ENCODE measurements around the gene CCDC85A. TPM values are rescaled to one million over a fixed set of nuclear protein-coding genes. Genes with fewer than 3 reads are reported as not detected.
A peak's percentile ranks its signal among the peaks of the same experiment; 100 is the strongest.

The CCDC85A gene
- total and polyA plus RNA-seq, 12 donors = 0.13 to 1.1 (median 0.65) TPM; not detected in 1

- 79 to 88% (median 85%) methylated on average over 5 of the region's 5 CpGs for WGBS, 4 donors
- intact Hi-C loops (cut with DNase I) = no loop called here
- no peaks in the 10 kb centered on the region for H3K36me3 ChIP-seq (replicated peaks in 1 of 2)
Observed at GRCh38 chr2:56240210-56240609, 56.4 kb downstream of the CCDC85A start.

DNA sequence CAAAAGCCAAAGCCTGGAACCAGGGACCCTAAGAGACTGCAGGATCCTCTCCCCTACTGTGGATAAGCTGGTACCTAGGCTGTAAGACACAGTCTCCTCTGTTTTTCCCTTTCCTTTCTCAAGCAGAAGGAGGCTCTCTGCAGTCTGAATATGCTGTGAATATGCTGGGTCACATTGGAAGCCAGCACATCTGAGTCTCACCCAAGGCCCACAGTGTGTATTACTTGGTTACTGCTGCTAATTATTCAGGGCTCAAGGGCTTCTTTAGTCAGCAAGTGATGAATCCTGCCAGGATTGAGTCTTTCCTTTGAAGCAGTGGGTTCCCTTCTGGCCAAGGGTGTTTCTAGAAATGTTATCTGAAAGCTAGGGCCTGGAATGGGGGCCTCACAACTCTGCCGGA, 60.7 kb downstream of the CCDC85A start:
- intact Hi-C loops (cut with DNase I) = no loop called here
- Histone ChIP-seq H3K4me1 (replicated peaks in 1 of 2) (no peaks in the 10 kb centered on the region), H3K9me3 (replicated peaks in 1 of 3) (no peaks in the 10 kb centered on the region), H3K27ac (no peak overlapping the region), H3K4me3 (no peak overlapping the region), H3K27me3 (no peaks in the 10 kb centered on the region), H3K36me3 (replicated peaks in 1 of 2) (no peaks in the 10 kb centered on the region)
- DNase-seq = no peak
- TF ChIP-seq POLR2A (IDR thresholded peaks at IDR 0.05) = no peak
- TF ChIP-seq, protein P1, sequence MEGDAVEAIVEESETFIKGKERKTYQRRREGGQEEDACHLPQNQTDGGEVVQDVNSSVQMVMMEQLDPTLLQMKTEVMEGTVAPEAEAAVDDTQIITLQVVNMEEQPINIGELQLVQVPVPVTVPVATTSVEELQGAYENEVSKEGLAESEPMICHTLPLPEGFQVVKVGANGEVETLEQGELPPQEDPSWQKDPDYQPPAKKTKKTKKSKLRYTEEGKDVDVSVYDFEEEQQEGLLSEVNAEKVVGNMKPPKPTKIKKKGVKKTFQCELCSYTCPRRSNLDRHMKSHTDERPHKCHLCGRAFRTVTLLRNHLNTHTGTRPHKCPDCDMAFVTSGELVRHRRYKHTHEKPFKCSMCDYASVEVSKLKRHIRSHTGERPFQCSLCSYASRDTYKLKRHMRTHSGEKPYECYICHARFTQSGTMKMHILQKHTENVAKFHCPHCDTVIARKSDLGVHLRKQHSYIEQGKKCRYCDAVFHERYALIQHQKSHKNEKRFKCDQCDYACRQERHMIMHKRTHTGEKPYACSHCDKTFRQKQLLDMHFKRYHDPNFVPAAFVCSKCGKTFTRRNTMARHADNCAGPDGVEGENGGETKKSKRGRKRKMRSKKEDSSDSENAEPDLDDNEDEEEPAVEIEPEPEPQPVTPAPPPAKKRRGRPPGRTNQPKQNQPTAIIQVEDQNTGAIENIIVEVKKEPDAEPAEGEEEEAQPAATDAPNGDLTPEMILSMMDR (IDR thresholded peaks at IDR 0.05) = no peak
- 0 to 86% (median 0%) methylated on average over 1 of the region's 1 CpG; no CpG with 5 or more reads in 1 of the 4 donors for WGBS, 4 donors

More at GRCh38 chr2:56240210-56240609, 56.4 kb downstream of the CCDC85A start:
- DNase-seq = no peak
- Histone ChIP-seq H3K4me1 (replicated peaks in 1 of 2) (no peaks in the 10 kb centered on the region), H3K27me3 (no peaks in the 10 kb centered on the region), H3K27ac (no peak overlapping the region), H3K4me3 (peak overlapping the region in 1 of 4 donors; percentile 14), H3K9me3 (replicated peaks in 1 of 3) (no peaks in the 10 kb centered on the region)
- no peak for TF ChIP-seq POLR2A (IDR thresholded peaks at IDR 0.05)
- TF ChIP-seq, protein P1 (IDR thresholded peaks at IDR 0.05) = no peak

DNA sequence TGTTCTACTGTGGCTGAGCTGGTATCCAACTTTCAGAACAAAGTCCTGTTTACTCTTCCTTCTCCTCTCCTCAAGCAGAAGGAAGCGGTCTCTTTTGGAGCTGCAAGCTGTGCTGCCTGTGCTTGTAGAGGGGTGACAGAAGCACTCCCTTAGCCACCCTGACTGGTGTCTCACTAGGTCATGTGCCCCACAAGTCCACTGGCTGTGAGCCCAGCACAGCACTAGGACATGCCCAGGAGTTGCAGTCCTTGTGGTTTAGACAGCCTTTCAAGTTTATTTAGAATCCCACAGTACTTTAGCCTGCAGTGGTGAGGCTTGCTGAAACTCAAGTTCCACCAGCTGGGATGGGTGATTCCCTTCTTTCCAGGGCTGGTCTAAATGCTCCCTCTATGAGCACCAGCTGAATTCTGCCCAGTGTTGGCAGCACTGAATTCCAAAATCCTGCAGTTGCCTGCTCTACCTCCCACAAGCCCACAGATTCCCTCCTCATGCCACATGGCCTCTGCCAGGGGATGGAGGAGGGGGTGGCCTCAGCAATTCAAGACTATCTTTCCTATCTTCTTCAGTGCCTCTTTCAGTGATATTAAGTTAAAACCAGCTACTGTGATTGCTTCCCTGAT, 61.2 kb downstream of the CCDC85A start:
- no peak for DNase-seq
- Histone ChIP-seq H3K9me3 (replicated peaks in 1 of 3) (no peaks in the 10 kb centered on the region), H3K4me1 (replicated peaks in 1 of 2) (no peaks in the 10 kb centered on the region), H3K4me3 (no peak overlapping the region), H3K27me3 (no peaks in the 10 kb centered on the region), H3K27ac (no peak overlapping the region), H3K36me3 (replicated peaks in 1 of 2) (no peaks in the 10 kb centered on the region)
- no peak for TF ChIP-seq POLR2A (IDR thresholded peaks at IDR 0.05)
- TF ChIP-seq, protein P1 (IDR thresholded peaks at IDR 0.05) = no peak
- intact Hi-C loops (cut with DNase I) = no loop called here
- WGBS, 4 donors = 92 to 100% (median 95%) methylated on average over 1 of the region's 1 CpG

DNA sequence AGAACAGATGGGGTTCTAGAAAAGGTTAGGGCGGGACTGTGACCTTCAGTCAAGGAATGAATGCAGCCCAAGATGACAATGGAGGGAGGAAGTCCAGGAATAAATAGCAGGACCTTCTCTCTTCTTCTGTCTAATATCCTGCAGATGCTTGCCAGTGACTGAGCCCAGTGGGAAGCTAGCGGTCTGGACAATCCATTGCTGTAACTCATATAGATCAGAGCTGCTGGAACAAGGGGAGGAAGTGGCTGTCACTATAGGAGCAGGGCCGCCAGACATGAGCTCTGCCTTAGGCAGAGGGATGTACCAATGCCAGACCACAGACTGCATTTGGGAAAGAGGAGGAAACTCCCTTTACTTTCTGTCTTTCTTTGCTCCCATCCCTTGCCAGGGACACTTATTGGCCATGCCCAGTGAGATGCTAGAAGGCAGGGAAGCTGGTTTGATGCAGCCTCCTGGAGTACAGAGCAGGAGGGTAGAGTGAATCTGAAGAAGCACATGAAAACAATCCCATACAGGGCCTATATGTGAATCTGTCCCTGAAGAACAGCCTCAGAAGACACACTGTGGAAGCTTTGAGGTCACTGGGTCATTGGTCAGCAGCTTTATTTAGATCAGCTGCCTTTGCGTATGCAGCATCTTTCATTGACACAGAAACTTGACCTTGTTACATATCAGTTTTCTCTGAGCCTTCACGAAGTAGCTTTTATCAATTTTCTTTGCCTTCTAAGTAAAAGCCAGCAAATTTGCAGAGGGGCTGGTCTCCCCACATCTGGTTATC, 65.4 kb downstream of the CCDC85A start:
- no peak for DNase-seq
- intact Hi-C loops (cut with DNase I) = no loop called here
- no peaks in the 10 kb centered on the region for H3K27me3 ChIP-seq
- no peaks in the 10 kb centered on the region for H3K9me3 ChIP-seq (replicated peaks in 1 of 3)
- no peak overlapping the region for H3K27ac ChIP-seq
- no peaks in the 10 kb centered on the region for H3K4me1 ChIP-seq (replicated peaks in 1 of 2)
- H3K36me3 ChIP-seq (replicated peaks in 1 of 2) = no peaks in the 10 kb centered on the region
- no peak overlapping the region for H3K4me3 ChIP-seq
- 63 to 73% (median 66%) methylated on average over 5 of the region's 5 CpGs for WGBS, 4 donors
- no peak for TF ChIP-seq POLR2A (IDR thresholded peaks at IDR 0.05)
- TF ChIP-seq, protein P1 (IDR thresholded peaks at IDR 0.05) = no peak
